HepG2 (cell line): ENCODE results near the gene THOP1. TPM values are rescaled to one million over a fixed set of nuclear protein-coding genes. Genes with fewer than 3 reads are reported as not detected.
A peak's percentile ranks its signal among the peaks of the same experiment; 100 is the strongest.

Experiments
- DMAP1 ChIP-seq: IDR thresholded peaks from 2 replicates; pipeline ENCODE4 v1.6.1; 2016
- DRAP1 ChIP-seq: IDR thresholded peaks from 2 replicates; pipeline ENCODE4 v1.6.1; 2016; ENCODE audit warnings: missing genetic modification reagents, missing compliant biosample characterization
- FUBP1 ChIP-seq: sonication (generic); formaldehyde crosslinking; IDR thresholded peaks from 2 replicates; pipeline ENCODE4 v1.5.1; 2020; ENCODE audit warnings: missing genetic modification reagents, mild to moderate bottlenecking, borderline replicate concordance
- HMGA1 ChIP-seq: sonication (generic); formaldehyde crosslinking; conservative IDR thresholded peaks from 2 replicates; pipeline ENCODE4 v1.4.0; 2020; ENCODE audit warnings: missing genetic modification reagents
- HNF1B ChIP-seq: sonication (generic); formaldehyde crosslinking; IDR thresholded peaks from 2 replicates; pipeline ENCODE4 v1.5.1; 2020; ENCODE audit warnings: mild to moderate bottlenecking, moderate library complexity, missing genetic modification reagents
- HNRNPUL1 ChIP-seq: fragments of 200-400 bp; formaldehyde crosslinking; IDR thresholded peaks from 2 replicates; pipeline ENCODE4 v1.6.1; 2017; ENCODE audit warnings: low read depth, mild to moderate bottlenecking, low read length, moderate library complexity
- HOXA5 ChIP-seq: sonication (generic); formaldehyde crosslinking; IDR thresholded peaks from 2 replicates; pipeline ENCODE4 v1.4.0; 2020; ENCODE audit warnings: missing genetic modification reagents
- KIAA2018 ChIP-seq: sonication (generic); formaldehyde crosslinking; IDR thresholded peaks from 2 replicates; pipeline ENCODE4 v1.5.0; 2020; ENCODE audit warnings: mild to moderate bottlenecking, missing genetic modification reagents, borderline replicate concordance
- MTA3 ChIP-seq: sonication (generic); formaldehyde crosslinking; IDR thresholded peaks from 2 replicates; pipeline ENCODE4 v1.4.0; 2020; ENCODE audit warnings: missing genetic modification reagents
- NAIF1 ChIP-seq: sonication (generic); formaldehyde crosslinking; IDR thresholded peaks from 2 replicates; pipeline ENCODE4 v1.5.0; 2020; ENCODE audit warnings: mild to moderate bottlenecking, missing genetic modification reagents, borderline replicate concordance
- RNF219 ChIP-seq: sonication (generic); formaldehyde crosslinking; IDR thresholded peaks from 2 replicates; pipeline ENCODE4 v1.5.0; 2020; ENCODE audit warnings: mild to moderate bottlenecking, missing genetic modification reagents
- ZNF354B ChIP-seq: sonication (generic); formaldehyde crosslinking; IDR thresholded peaks from 2 replicates; pipeline ENCODE4 v1.8.0; 2022; ENCODE audit warnings: mild to moderate bottlenecking, missing genetic modification reagents
- ZNF7 ChIP-seq: IDR thresholded peaks from 2 replicates; pipeline ENCODE4 v1.6.1; 2016; ENCODE audit warnings: missing biosample characterization, missing genetic modification reagents
- polyA plus RNA-seq, 8 experiments: library from polyadenylated mRNA; depleted of rRNA in 3 of 8; stranded (reverse) in 7 of 8; unstranded in 1 of 8; fragments of >200 nt; fragmentation: Illumina TruSeq in 4 of 8; extraction: Trizol in 4 of 8; gene quantifications; 2 replicates each; pipeline versions ENCODE4 v1.2.1 to v1.2.3, GENCODE V29; 2011 to 2016; ENCODE audit warnings: low read depth in 4 of 8, missing spikeins in 1 of 8, mixed read lengths in 1 of 8; ENCODE audit not compliant: insufficient read depth in 1 of 8
- total RNA-seq, 5 experiments: library from RNA; depleted of rRNA; stranded (reverse); fragments of >200 nt; fragmentation: Illumina TruSeq; extraction: Trizol; gene quantifications; 2 replicates each; pipeline ENCODE4 v1.2.3, GENCODE V29; 2016; ENCODE audit warnings: low read depth in 1 of 5

THOP1 gene
- total and polyA plus RNA-seq, 2 of the 13 experiments (the other 11 are each of a cell fraction or from before 2014, with no cell fraction given): 74.4 to 116 TPM

- TF ChIP-seq HNRNPUL1 (no peak), HNF1B (CRISPR knock-in tag) (peak; percentile 36; the same call in 1 of the 2 replicates), HOXA5 (CRISPR knock-in tag) (peak; percentile 94), RNF219 (CRISPR knock-in tag) (no peak), ZNF7 (no peak), HMGA1 (no peak), NAIF1 (CRISPR knock-in tag) (no peak), ZNF354B (no peak), KIAA2018 (CRISPR knock-in tag) (no peak), DMAP1 (CRISPR knock-in tag) (peak; percentile 86), DRAP1 (CRISPR knock-in tag) (peak; percentile 84; the same call in 1 of the 2 replicates), MTA3 (CRISPR knock-in tag) (0 out of 2 replicates have a peak, but pooled peaks have one; percentile 5), FUBP1 (CRISPR knock-in tag) (no peak)
Measured at GRCh38 chr19:2840794-2841791, 55.8 kb downstream of the THOP1 start, which contains the start of gene ZNF555 (continued).
